H1 (cell line): Measurements from ENCODE around the gene UNC50. TPM values are rescaled to one million over a fixed set of nuclear protein-coding genes. Genes with fewer than 3 reads are reported as not detected.

Experiments
- CTCF ChIA-PET: fragments of 300-600 bp; sonication (Branson Sonifier 250); formaldehyde crosslinking; loops from one replicate; lab custom pipeline; 2021; ENCODE audit not compliant: partially characterized antibody; lab: Charles Lee
- POLR2A ChIA-PET: fragments of 300-600 bp; sonication (Branson Sonifier 250); formaldehyde crosslinking; loops from one replicate; lab custom pipeline; 2021; ENCODE audit warnings: inconsistent platforms; ENCODE audit not compliant: partially characterized antibody; lab: Charles Lee
- DNase-seq, 2 experiments: peaks; one replicate each; pipeline versions ENCODE4 v3.0.0 to v3.0.0-alpha.2; 2010 to 2022; ENCODE audit warnings: low spot score in 2 of 2, low read depth in 1 of 2, mixed read lengths in 1 of 2
- FAIRE-seq: peaks from 2 replicates; lab custom pipeline; 2011; peaks lifted over from hg19 to GRCh38; lab: Jason Lieb, UNC
- H2AFZ ChIP-seq: 2 replicates; pipeline ENCODE4 v1.8.1; 2012; ENCODE audit warnings: low read length, inconsistent platforms
- H2AK5ac ChIP-seq: 2 replicates; pipeline ENCODE4 v1.6.1; 2013; ENCODE audit warnings: low read depth, low read length
- H2BK120ac ChIP-seq: replicated peaks from 2 replicates; pipeline ENCODE3; 2013; ENCODE audit warnings: low read depth, low read length, inconsistent platforms
- H2BK12ac ChIP-seq: 2 replicates; pipeline ENCODE4 v1.6.1; 2013; ENCODE audit warnings: low read depth, low read length
- H2BK15ac ChIP-seq: 2 replicates; pipeline ENCODE4 v1.6.1; 2013; ENCODE audit warnings: low read length
- H2BK20ac ChIP-seq: 2 replicates; pipeline ENCODE4 v1.6.1; 2013; ENCODE audit warnings: low read length
- H2BK5ac ChIP-seq: 2 replicates; pipeline ENCODE4 v1.6.1; 2013; ENCODE audit warnings: low read depth, low read length
- H3K14ac ChIP-seq: 2 replicates; pipeline ENCODE4 v1.6.1; 2013; ENCODE audit warnings: inconsistent platforms; ENCODE audit not compliant: insufficient read length
- H3K18ac ChIP-seq: 2 replicates; pipeline ENCODE4 v1.6.1; 2013; ENCODE audit warnings: low read length; ENCODE audit errors: extremely low read depth
- H3K23ac ChIP-seq: 2 replicates; pipeline ENCODE4 v1.6.1; 2013; ENCODE audit warnings: inconsistent platforms; ENCODE audit not compliant: insufficient read length
- H3K23me2 ChIP-seq: 2 replicates; pipeline ENCODE4 v1.6.1; 2013; ENCODE audit warnings: low read depth, low read length
- H3K27ac ChIP-seq: 2 replicates; pipeline ENCODE4 v1.6.1; 2011; ENCODE audit warnings: low read depth, low read length, inconsistent platforms
- H3K27me3 ChIP-seq, 4 experiments: replicated peaks in 1 of 4; 1 replicate in 1 of 4; 2 replicates in 3 of 4; pipeline versions ENCODE4 v1.6.1 to v1.8.1; 2011 to 2013; ENCODE audit warnings: low read length in 3 of 4, mild to moderate bottlenecking in 3 of 4, inconsistent platforms in 2 of 4, mixed read lengths in 2 of 4, moderate library complexity in 1 of 4; ENCODE audit not compliant: control insufficient read depth in 3 of 4, insufficient read depth in 3 of 4; ENCODE audit errors: extremely low read depth in 1 of 4
- H3K36me3 ChIP-seq, 4 experiments: 2 replicates each; pipeline versions ENCODE4 v1.6.1 to v1.8.1; 2011 to 2013; ENCODE audit warnings: mild to moderate bottlenecking in 4 of 4, low read length in 3 of 4, moderate library complexity in 2 of 4, control low read depth in 1 of 4, inconsistent platforms in 1 of 4; ENCODE audit not compliant: insufficient read depth in 4 of 4, control insufficient read depth in 2 of 4
- H3K4ac ChIP-seq: replicated peaks from 2 replicates; pipeline ENCODE3; 2013; ENCODE audit warnings: low read length, low read depth, mixed read lengths, inconsistent platforms; ENCODE audit not compliant: insufficient read length
- H3K4me1 ChIP-seq, 4 experiments: replicated peaks in 1 of 4; 1 replicate in 1 of 4; 2 replicates in 3 of 4; pipeline versions ENCODE4 v1.6.1 to v1.8.1; 2011 to 2013; ENCODE audit warnings: low read length in 3 of 4, inconsistent platforms in 2 of 4, mixed read lengths in 1 of 4; ENCODE audit not compliant: insufficient read depth in 4 of 4, control insufficient read depth in 3 of 4
- H3K4me2 ChIP-seq, 2 experiments: 2 replicates each; pipeline versions ENCODE4 v1.6.1 to v1.8.1; 2011 to 2013; ENCODE audit warnings: low read depth in 2 of 2, low read length in 2 of 2, control low read depth in 1 of 2, inconsistent platforms in 1 of 2, mild to moderate bottlenecking in 1 of 2; ENCODE audit not compliant: insufficient read depth in 1 of 2
- H3K4me3 ChIP-seq, 4 experiments: fragments of 200-600, 300-600 bp in 1 of 4; sonication (generic), shearing (Covaris generic), sonication (Bioruptor Twin) in 1 of 4; 2 replicates each; pipeline versions ENCODE4 v1.5.1 to v1.8.1; 2011 to 2016; ENCODE audit warnings: low read length in 4 of 4, low read depth in 3 of 4, control low read depth in 2 of 4, inconsistent platforms in 2 of 4, mild to moderate bottlenecking in 2 of 4, mixed read lengths in 1 of 4, moderate library complexity in 1 of 4; ENCODE audit not compliant: insufficient read depth in 2 of 4; ENCODE audit errors: extremely low read depth in 1 of 4
- H3K56ac ChIP-seq: replicated peaks from 2 replicates; pipeline ENCODE3; 2013; ENCODE audit warnings: low read depth, mild to moderate bottlenecking, mixed read lengths, low read length, inconsistent platforms; ENCODE audit not compliant: insufficient read length
- H3K79me1 ChIP-seq: 2 replicates; pipeline ENCODE4 v1.6.1; 2013; ENCODE audit warnings: low read depth, low read length, control low read depth
- H3K79me2 ChIP-seq, 2 experiments: 2 replicates each; pipeline versions ENCODE4 v1.6.1 to v1.8.1; 2012 to 2013; ENCODE audit warnings: low read length in 2 of 2, mild to moderate bottlenecking in 2 of 2, inconsistent platforms in 1 of 2; ENCODE audit not compliant: insufficient read depth in 2 of 2, control insufficient read depth in 1 of 2
- H3K9ac ChIP-seq, 4 experiments: replicated peaks in 1 of 4; 1 replicate in 1 of 4; 2 replicates in 3 of 4; pipeline versions ENCODE4 v1.6.1 to v1.8.1; 2011 to 2013; ENCODE audit warnings: low read depth in 3 of 4, low read length in 3 of 4, control low read depth in 2 of 4, mild to moderate bottlenecking in 2 of 4, moderate library complexity in 2 of 4, inconsistent platforms in 1 of 4; ENCODE audit errors: extremely low read depth in 1 of 4
- H3K9me3 ChIP-seq, 2 experiments: 2 replicates each; pipeline versions ENCODE4 v1.6.1 to v1.8.1; 2012 to 2013; ENCODE audit warnings: mild to moderate bottlenecking in 2 of 2, moderate library complexity in 2 of 2, control low read depth in 1 of 2, inconsistent platforms in 1 of 2, low read depth in 1 of 2, low read length in 1 of 2, mixed read lengths in 1 of 2; ENCODE audit not compliant: insufficient read depth in 2 of 2
- H4K20me1 ChIP-seq, 2 experiments: replicated peaks in 1 of 2; 2 replicates each; pipeline versions ENCODE3 to v1.8.1; 2011 to 2013; ENCODE audit warnings: inconsistent platforms in 2 of 2, low read length in 2 of 2, mild to moderate bottlenecking in 1 of 2; ENCODE audit not compliant: insufficient read depth in 2 of 2, control insufficient read depth in 1 of 2
- H4K5ac ChIP-seq: 2 replicates; pipeline ENCODE4 v1.6.1; 2013; ENCODE audit warnings: low read length, low read depth, mixed read lengths, inconsistent platforms; ENCODE audit not compliant: insufficient read length
- H4K8ac ChIP-seq: 2 replicates; pipeline ENCODE4 v1.8.0; 2013; ENCODE audit warnings: mild to moderate bottlenecking, moderate library complexity, low read length, inconsistent platforms; ENCODE audit not compliant: insufficient read depth; ENCODE audit errors: extremely low read depth
- H4K91ac ChIP-seq: replicated peaks from 2 replicates; pipeline ENCODE3; 2013; ENCODE audit warnings: low read length, mixed read lengths, inconsistent platforms; ENCODE audit not compliant: insufficient read length
- RXRA ChIP-seq: IDR thresholded peaks from 2 replicates; pipeline ENCODE4 v1.6.1; 2011; ENCODE audit warnings: low read depth, mild to moderate bottlenecking, low read length, moderate library complexity; ENCODE audit not compliant: insufficient read depth
- WGBS, 2 experiments: shearing (Covaris generic) in 1 of 2; methylation state at CpG; one replicate each; pipeline versions ENCODE4 v1.1.6 to v1.1.7; 2013 to 2015; ENCODE audit warnings: low lambda C conversion rate in 2 of 2, mixed read lengths in 2 of 2, inconsistent platforms in 1 of 2, low coverage in 1 of 2, missing lambda C conversion rate in 1 of 2; ENCODE audit not compliant: insufficient replicate concordance in 2 of 2, insufficient coverage in 1 of 2, insufficient read length in 1 of 2; ENCODE audit errors: extremely low coverage in 1 of 2, missing lambda C conversion rate in 1 of 2; 5-methylcytosine and 5-hydroxymethylcytosine counted together
- polyA plus RNA-seq, 7 experiments: library from polyadenylated mRNA; depleted of rRNA in 3 of 7; stranded (reverse) in 5 of 7; unstranded in 2 of 7; fragments of >200 nt in 5 of 7; fragments of 200-250 nt in 2 of 7; gene quantifications; 1 replicate in 5 of 7; 2 replicates in 1 of 7; 4 replicates in 1 of 7; pipeline versions ENCODE4 v1.2.1 to v1.2.3, GENCODE V29; 2011 to 2013; ENCODE audit warnings: missing spikeins in 2 of 7, mixed read lengths in 2 of 7
- total RNA-seq: library from RNA; stranded (reverse); fragmentation: NEBNext Ultra II Directional; extraction: Animal tissue kit (Norgen Biotek cat#: 25700); gene quantifications from 2 replicates; pipeline ENCODE4 v1.2.1, GENCODE V29; 2021

UNC50 gene
- total and polyA plus RNA-seq, 2 of the 8 experiments (the other 6 are each of a cell fraction or from before 2014, with no cell fraction given) = 33.4 to 58.5 TPM

- POLR2A ChIA-PET = no interaction called here
- H3K18ac ChIP-seq = no peak overlapping the region
- H2AFZ ChIP-seq = no peak overlapping the region
- H3K27me3 ChIP-seq = no peaks in the 10 kb centered on the region
- H3K9me3 ChIP-seq = no peaks in the 10 kb centered on the region
- no peak overlapping the region for H3K14ac ChIP-seq
- H3K36me3 ChIP-seq = peaks cover 0 to 17% (median 8%) of the 10 kb centered on the region in 4 experiments; a peak in 6 of 8 replicates
- no peak overlapping the region for H2BK20ac ChIP-seq
- no peak overlapping the region for H2BK12ac ChIP-seq
- no peak overlapping the region for H2BK5ac ChIP-seq
- no peak overlapping the region for H3K4me2 ChIP-seq
- WGBS, 2 experiments = 97% methylated on average over 10 of the region's 10 CpGs; no CpG with 5 or more reads in 1 of the 2 experiments
- H3K4ac ChIP-seq = no peak overlapping the region
- no peak overlapping the region for H4K5ac ChIP-seq
- no peaks in the 10 kb centered on the region for H3K4me1 ChIP-seq
- H4K8ac ChIP-seq = no peak overlapping the region
- no peaks in the 10 kb centered on the region for H3K79me2 ChIP-seq
- no peak overlapping the region for H2AK5ac ChIP-seq
- no peak overlapping the region for H2BK120ac ChIP-seq
- no peak for TF ChIP-seq RXRA
- H3K56ac ChIP-seq = no peak overlapping the region
- DNase-seq (no peak), FAIRE-seq (no peak)
- H3K79me1 ChIP-seq = no peaks in the 10 kb centered on the region
- no peak overlapping the region for H2BK15ac ChIP-seq
- H3K27ac ChIP-seq = no peak overlapping the region
- no peak overlapping the region for H3K4me3 ChIP-seq
- H3K23ac ChIP-seq = no peak overlapping the region
- CTCF ChIA-PET = interaction anchor here (0.8 to 4.6 kb wide), 6 partner anchors 14 to 196 kb away, joined by 3 to 26 read pairs (median 4); no protein-coding TSS in a partner anchor
- H3K23me2 ChIP-seq = no peaks in the 10 kb centered on the region
- H4K91ac ChIP-seq = no peak overlapping the region
- no peak overlapping the region for H3K9ac ChIP-seq
- peaks cover 2 to 3% of the 10 kb centered on the region in 2 experiments for H4K20me1 ChIP-seq
Observed at GRCh38 chr2:98585386-98585785, 23.0 kb upstream of the UNC50 start.
